ENCODE measurements around the gene TEX44.

GRCh38 chr2:231600619-231601355 lies 8.1 kb downstream of the TEX44 start:
- no peak for TF ChIP-seq CTCF (IDR thresholded peaks at IDR 0.05)
- no peak for TF ChIP-seq POLR2A (IDR thresholded peaks at IDR 0.05)
